Tibial artery (tissue), 4 donors: ENCODE measurements around the gene PCLO.

Source experiments
- DNase-seq, 2 donors: peaks; one replicate each; pipeline ENCODE4 v3.0.0-alpha.2; 2019
- H3K27ac ChIP-seq, 2 donors: fragments of 200-600 bp; sonication (generic) in 1 of 2; 1 replicate in 1 of 2; 2 replicates in 1 of 2; pipeline ENCODE4 v1.5.1; 2018 to 2019; ENCODE audit warnings: mild to moderate bottlenecking in 1 of 2
- H3K27me3 ChIP-seq, 2 donors: fragments of 200-600 bp; sonication (generic) in 1 of 2; one replicate each; pipeline versions ENCODE4 v1.5.1 to v1.6.0; 2016 to 2019
- H3K36me3 ChIP-seq, 3 donors: fragments of 200-600 bp; sonication (generic) in 2 of 3; one replicate each; pipeline ENCODE4 v1.5.1; 2016 to 2019; ENCODE audit warnings: mild to moderate bottlenecking in 2 of 3
- H3K4me1 ChIP-seq, 4 donors: fragments of 200-600 bp; sonication (generic) in 2 of 4; 1 replicate in 3 of 4; 2 replicates in 1 of 4; pipeline ENCODE4 v1.5.1; 2016 to 2019
- H3K4me3 ChIP-seq, 2 donors: fragments of 200-600 bp; sonication (generic) in 1 of 2; 1 replicate in 1 of 2; 2 replicates in 1 of 2; pipeline ENCODE4 v1.5.1; 2018 to 2019; ENCODE audit warnings: mild to moderate bottlenecking in 2 of 2
- H3K9me3 ChIP-seq, 3 donors: fragments of 200-600 bp; sonication (generic) in 1 of 3; one replicate each; pipeline ENCODE4 v1.5.1; 2016 to 2019
- CTCF ChIP-seq, 2 experiments: fragments of 200-600 bp in 1 of 2; fragments of 450-650 bp in 1 of 2; IDR thresholded peaks; one replicate each; pipeline ENCODE4 v1.5.1; 2017 to 2019; ENCODE audit warnings: antibody characterized with exemption in 2 of 2, mild to moderate bottlenecking in 1 of 2, moderate library complexity in 1 of 2
- intact Hi-C: fragments of 100-400 bp; cut with DNase I; formaldehyde crosslinking; loops from one replicate; pipeline ENCODE4 v1.15.0; 2023; ENCODE audit warnings: low total_unique reads

The PCLO gene

GRCh38 chr7:83054472-83054871 is 108.2 kb downstream of the PCLO start:
- TF ChIP-seq CTCF (IDR thresholded peaks at IDR 0.05), result no peak
- Histone ChIP-seq H3K4me1 (no peaks in the 10 kb centered on the region), H3K9me3 (no peaks in the 10 kb centered on the region), H3K4me3 (no peak overlapping the region), H3K36me3 (no peaks in the 10 kb centered on the region), H3K27me3 (no peaks in the 10 kb centered on the region), H3K27ac (no peak overlapping the region)
- no peak for DNase-seq
- intact Hi-C loops, result no loop called here

DNA sequence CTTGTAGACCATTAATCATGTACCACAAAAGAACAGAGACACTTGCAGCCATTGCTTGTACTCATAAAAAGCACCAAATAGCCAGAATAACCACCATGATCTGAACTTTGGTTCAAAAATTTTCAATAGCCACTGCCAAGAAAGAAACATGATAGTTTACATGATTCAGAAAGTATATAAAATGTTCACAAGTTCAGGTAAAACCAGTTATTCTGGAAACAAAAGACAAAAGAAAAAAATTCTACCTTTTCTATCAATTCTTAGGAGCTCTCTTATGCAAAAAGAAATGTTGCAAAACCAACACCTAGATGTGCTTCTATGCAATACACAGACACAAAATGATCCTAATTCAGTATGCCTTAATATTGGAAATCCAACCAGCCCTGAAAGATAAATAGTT is 108.7 kb downstream of the PCLO start:
- intact Hi-C loops, result no loop called here
- Histone ChIP-seq H3K27ac (no peak overlapping the region), H3K27me3 (no peaks in the 10 kb centered on the region), H3K9me3 (no peaks in the 10 kb centered on the region), H3K4me3 (no peak overlapping the region), H3K36me3 (no peaks in the 10 kb centered on the region), H3K4me1 (no peaks in the 10 kb centered on the region)
- DNase-seq, result no peak
- TF ChIP-seq CTCF (IDR thresholded peaks at IDR 0.05), result no peak

- H3K27ac ChIP-seq, result no peak overlapping the region
- no peaks in the 10 kb centered on the region for H3K27me3 ChIP-seq
- no peak for TF ChIP-seq CTCF (IDR thresholded peaks at IDR 0.05)
- no peak for DNase-seq
- H3K36me3 ChIP-seq, result no peaks in the 10 kb centered on the region
- intact Hi-C loops, result no loop called here
- H3K4me3 ChIP-seq, result no peak overlapping the region
- no peaks in the 10 kb centered on the region for H3K9me3 ChIP-seq
- H3K4me1 ChIP-seq, result no peaks in the 10 kb centered on the region
These were observed 122.2 kb downstream of the PCLO start for GRCh38 chr7:83040484-83040883.

DNA sequence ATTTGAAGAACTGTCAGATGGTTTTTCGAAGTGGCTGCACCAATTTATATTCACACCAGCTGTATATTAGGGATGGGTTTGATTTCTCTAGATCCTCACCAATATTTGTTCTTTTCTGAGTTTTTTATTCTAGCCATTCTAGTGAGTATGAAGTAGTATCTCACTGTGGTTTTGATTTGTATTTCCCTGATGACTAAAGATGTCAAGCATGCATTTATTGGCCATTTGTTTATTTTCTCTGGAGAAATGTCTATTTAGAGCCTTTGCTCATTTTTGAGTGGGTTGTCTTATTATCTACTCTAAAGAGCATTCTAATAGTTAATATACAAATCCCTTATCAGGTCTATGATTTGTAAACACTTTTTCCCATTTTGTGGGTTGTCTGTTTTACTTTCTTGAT is 123.9 kb downstream of the PCLO start:
- Histone ChIP-seq H3K36me3 (no peaks in the 10 kb centered on the region), H3K4me3 (no peak overlapping the region), H3K27me3 (no peaks in the 10 kb centered on the region), H3K4me1 (no peaks in the 10 kb centered on the region), H3K9me3 (no peaks in the 10 kb centered on the region), H3K27ac (no peak overlapping the region)
- TF ChIP-seq CTCF (IDR thresholded peaks at IDR 0.05), result no peak
- intact Hi-C loops, result no loop called here
- no peak for DNase-seq

- intact Hi-C loops, result no loop called here
- no peaks in the 10 kb centered on the region for H3K4me1 ChIP-seq
- H3K27ac ChIP-seq, result no peak overlapping the region
- no peaks in the 10 kb centered on the region for H3K9me3 ChIP-seq
- H3K27me3 ChIP-seq, result no peaks in the 10 kb centered on the region
- no peak for TF ChIP-seq CTCF (IDR thresholded peaks at IDR 0.05)
- DNase-seq, result no peak
- no peaks in the 10 kb centered on the region for H3K36me3 ChIP-seq
- no peak overlapping the region for H3K4me3 ChIP-seq
These were observed 125.8 kb downstream of the PCLO start for GRCh38 chr7:83036721-83037380.

DNA sequence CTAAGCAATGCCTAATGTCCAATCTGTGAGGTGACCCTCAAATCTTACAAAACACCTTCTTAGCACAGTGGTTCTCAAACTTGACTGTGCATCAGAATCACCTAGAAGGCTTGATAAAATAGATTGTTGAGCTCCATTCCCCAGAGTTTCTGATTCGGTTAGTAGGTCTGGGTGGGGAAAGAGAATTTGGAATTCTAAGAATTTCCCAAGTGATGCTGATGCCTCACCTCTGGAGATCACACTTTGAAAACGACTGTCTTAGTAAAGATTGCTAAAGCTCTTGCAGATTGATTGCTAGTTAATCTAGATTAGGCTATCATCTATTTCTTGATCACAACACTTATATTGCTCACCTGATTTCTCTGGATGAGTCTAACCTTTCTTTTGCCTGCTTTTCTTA is 126.6 kb downstream of the PCLO start:
- Histone ChIP-seq H3K9me3 (no peaks in the 10 kb centered on the region), H3K4me3 (no peak overlapping the region), H3K36me3 (no peaks in the 10 kb centered on the region), H3K27ac (no peak overlapping the region), H3K4me1 (no peaks in the 10 kb centered on the region), H3K27me3 (no peaks in the 10 kb centered on the region)
- DNase-seq, result no peak
- no peak for TF ChIP-seq CTCF (IDR thresholded peaks at IDR 0.05)
- intact Hi-C loops, result no loop called here
